DOHH2 (cell line): ENCODE results near the gene CDC42BPA.

Source experiments
- H3F3A ChIP-seq: fragments of 200-600 bp; sonication (generic), shearing (Covaris generic); 2 replicates; pipeline ENCODE4 v1.6.0; 2016; ENCODE audit warnings: antibody characterized with exemption, mild to moderate bottlenecking; ENCODE audit not compliant: control insufficient read depth, insufficient read depth
- H3K27ac ChIP-seq: fragments of 200-600 bp; sonication (generic); 2 replicates; pipeline ENCODE4 v1.5.1; 2014; ENCODE audit warnings: low read depth, mild to moderate bottlenecking, low read length, moderate library complexity
- H3K27me3 ChIP-seq: fragments of 200-600 bp; sonication (generic); 2 replicates; pipeline ENCODE4 v1.6.1; 2014; ENCODE audit warnings: mild to moderate bottlenecking, low read length, mixed read lengths; ENCODE audit not compliant: control insufficient read depth
- H3K36me3 ChIP-seq: fragments of 200-600 bp; sonication (generic); 2 replicates; pipeline ENCODE4 v1.6.1; 2014; ENCODE audit warnings: mild to moderate bottlenecking, low read length, moderate library complexity, mixed read lengths; ENCODE audit not compliant: control insufficient read depth
- H3K4me1 ChIP-seq: fragments of 200-600 bp; sonication (generic); 2 replicates; pipeline ENCODE4 v1.6.1; 2014; ENCODE audit warnings: mild to moderate bottlenecking, low read length, mixed read lengths; ENCODE audit not compliant: control insufficient read depth
- H3K4me2 ChIP-seq: fragments of 200-600 bp; sonication (generic); 2 replicates; pipeline ENCODE4 v1.6.0; 2014; ENCODE audit warnings: mild to moderate bottlenecking, low read length, moderate library complexity
- H3K4me3 ChIP-seq: fragments of 200-600 bp; sonication (generic); 2 replicates; pipeline ENCODE4 v1.5.1; 2014; ENCODE audit warnings: mild to moderate bottlenecking, low read length, mixed read lengths
- H3K79me2 ChIP-seq: fragments of 200-600 bp; sonication (generic); 2 replicates; pipeline ENCODE4 v1.6.1; 2014; ENCODE audit warnings: mild to moderate bottlenecking, low read length, mixed read lengths; ENCODE audit not compliant: control insufficient read depth
- H3K9me2 ChIP-seq: fragments of 200-600 bp; sonication (generic); replicated peaks from 2 replicates; pipeline ENCODE4 v1.6.1; 2014; ENCODE audit warnings: mild to moderate bottlenecking, low read length, mixed read lengths; ENCODE audit not compliant: control insufficient read depth
- H3K9me3 ChIP-seq: fragments of 200-600 bp; sonication (generic); 2 replicates; pipeline ENCODE4 v1.6.1; 2014; ENCODE audit warnings: antibody characterized with exemption, low read length, mixed read lengths; ENCODE audit not compliant: control insufficient read depth, insufficient read depth
- H4K20me1 ChIP-seq: fragments of 200-600 bp; sonication (generic); 2 replicates; pipeline ENCODE4 v1.6.0; 2014; ENCODE audit warnings: low read depth, mild to moderate bottlenecking, antibody characterized with exemption, low read length, moderate library complexity; ENCODE audit not compliant: control insufficient read depth, insufficient read depth
- EZH2phosphoT487 ChIP-seq: fragments of 200-600 bp; sonication (generic); IDR thresholded peaks from 2 replicates; pipeline ENCODE4 v1.6.1; 2017; ENCODE audit warnings: borderline replicate concordance, mild to moderate bottlenecking, antibody characterized with exemption, low read length, moderate library complexity, mixed read lengths
- TF ChIP-seq, protein P1 (sequence below): fragments of 200-600 bp; sonication (generic); IDR thresholded peaks from one replicate; pipeline ENCODE4 v1.5.1; 2014; ENCODE audit warnings: antibody characterized with exemption, mild to moderate bottlenecking, low read depth, low read length; ENCODE audit not compliant: poor library complexity, severe bottlenecking

The CDC42BPA gene

DNA sequence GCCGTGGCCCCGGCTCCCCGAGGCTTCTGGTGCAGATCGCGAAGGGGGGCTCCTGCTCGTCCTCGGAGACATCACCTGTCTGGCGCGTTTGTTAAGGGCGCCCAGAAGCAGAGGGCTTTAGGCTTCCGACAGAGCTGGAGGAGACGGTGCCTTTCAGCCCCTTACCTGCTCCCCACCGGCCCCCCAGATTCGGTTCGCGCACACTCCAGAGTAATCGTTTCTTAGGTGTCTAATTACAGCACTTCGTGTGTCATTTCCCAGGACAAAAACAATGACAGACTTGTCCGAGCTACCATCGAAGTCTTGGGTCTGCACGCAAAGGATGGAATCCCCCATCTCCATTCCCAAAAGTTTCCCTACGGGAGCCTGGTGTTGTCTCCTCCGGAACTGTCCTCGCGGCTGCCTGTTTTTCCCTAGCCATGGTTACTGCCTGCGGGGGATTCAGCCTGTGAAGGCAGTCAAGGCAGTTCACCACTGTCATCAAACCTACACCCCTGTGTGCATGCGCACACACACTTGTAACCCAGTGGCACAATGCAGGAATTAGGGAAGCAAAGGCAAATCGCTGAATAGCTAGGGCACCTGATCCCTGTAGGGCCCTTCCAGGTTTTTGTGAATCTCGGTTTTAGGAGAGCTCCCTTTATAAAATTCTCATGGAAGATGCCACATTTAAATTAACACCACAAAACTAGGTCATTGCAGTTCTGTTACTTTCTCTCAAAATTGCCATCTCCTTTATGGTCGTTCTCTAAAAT lies 738 bp upstream of the CDC42BPA start:
- no peaks in the 10 kb centered on the region for H4K20me1 ChIP-seq
- no peaks in the 10 kb centered on the region for H3K36me3 ChIP-seq
- no peaks in the 10 kb centered on the region for H3K79me2 ChIP-seq
- H3K27ac ChIP-seq: no peak overlapping the region
- no peaks in the 10 kb centered on the region for H3F3A ChIP-seq
- H3K4me2 ChIP-seq: no peak overlapping the region
- TF ChIP-seq, protein P1, sequence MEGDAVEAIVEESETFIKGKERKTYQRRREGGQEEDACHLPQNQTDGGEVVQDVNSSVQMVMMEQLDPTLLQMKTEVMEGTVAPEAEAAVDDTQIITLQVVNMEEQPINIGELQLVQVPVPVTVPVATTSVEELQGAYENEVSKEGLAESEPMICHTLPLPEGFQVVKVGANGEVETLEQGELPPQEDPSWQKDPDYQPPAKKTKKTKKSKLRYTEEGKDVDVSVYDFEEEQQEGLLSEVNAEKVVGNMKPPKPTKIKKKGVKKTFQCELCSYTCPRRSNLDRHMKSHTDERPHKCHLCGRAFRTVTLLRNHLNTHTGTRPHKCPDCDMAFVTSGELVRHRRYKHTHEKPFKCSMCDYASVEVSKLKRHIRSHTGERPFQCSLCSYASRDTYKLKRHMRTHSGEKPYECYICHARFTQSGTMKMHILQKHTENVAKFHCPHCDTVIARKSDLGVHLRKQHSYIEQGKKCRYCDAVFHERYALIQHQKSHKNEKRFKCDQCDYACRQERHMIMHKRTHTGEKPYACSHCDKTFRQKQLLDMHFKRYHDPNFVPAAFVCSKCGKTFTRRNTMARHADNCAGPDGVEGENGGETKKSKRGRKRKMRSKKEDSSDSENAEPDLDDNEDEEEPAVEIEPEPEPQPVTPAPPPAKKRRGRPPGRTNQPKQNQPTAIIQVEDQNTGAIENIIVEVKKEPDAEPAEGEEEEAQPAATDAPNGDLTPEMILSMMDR: no peak
- no peak for TF ChIP-seq EZH2phosphoT487
- no peaks in the 10 kb centered on the region for H3K9me3 ChIP-seq
- H3K9me2 ChIP-seq: no peaks in the 10 kb centered on the region
- no peaks in the 10 kb centered on the region for H3K4me1 ChIP-seq
- peaks cover 5% of the 10 kb centered on the region; the same call in 1 of the 2 replicates for H3K27me3 ChIP-seq
- no peak overlapping the region for H3K4me3 ChIP-seq

DNA sequence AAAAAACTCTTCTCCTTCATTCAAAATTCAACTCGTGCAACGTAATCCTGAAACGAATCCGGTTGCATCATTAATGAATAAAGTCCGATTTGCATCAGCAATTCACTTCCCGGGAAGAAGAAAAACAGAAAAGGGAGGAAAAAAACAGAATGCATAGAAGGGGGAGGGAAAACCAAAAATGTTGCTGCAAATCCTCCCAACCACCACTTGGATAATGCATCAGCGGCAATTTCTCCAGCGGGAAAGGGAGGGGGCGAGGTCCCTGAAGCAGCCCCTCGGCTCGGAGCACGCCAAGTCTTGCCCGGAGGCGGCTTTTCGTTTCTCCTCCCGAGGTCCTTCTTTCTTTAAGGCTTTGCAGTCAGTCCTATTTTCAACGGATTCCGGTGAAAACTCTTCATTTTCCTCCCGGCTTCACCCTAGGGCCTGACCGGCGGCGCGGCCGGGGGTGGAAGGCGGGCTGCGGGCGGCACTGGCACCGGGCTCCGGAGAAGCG lies 723 bp downstream of the CDC42BPA start:
- TF ChIP-seq, protein P1: no peak
- TF ChIP-seq EZH2phosphoT487: peak; percentile 53; the same call in 1 of the 2 replicates
- Histone ChIP-seq H3K27ac (no peak overlapping the region), H4K20me1 (no peaks in the 10 kb centered on the region), H3K9me2 (no peaks in the 10 kb centered on the region), H3F3A (no peaks in the 10 kb centered on the region), H3K4me3 (no peak overlapping the region), H3K4me1 (no peaks in the 10 kb centered on the region), H3K36me3 (no peaks in the 10 kb centered on the region), H3K27me3 (peaks cover 5% of the 10 kb centered on the region; the same call in 1 of the 2 replicates), H3K79me2 (no peaks in the 10 kb centered on the region), H3K9me3 (no peaks in the 10 kb centered on the region), H3K4me2 (no peak overlapping the region)

DNA sequence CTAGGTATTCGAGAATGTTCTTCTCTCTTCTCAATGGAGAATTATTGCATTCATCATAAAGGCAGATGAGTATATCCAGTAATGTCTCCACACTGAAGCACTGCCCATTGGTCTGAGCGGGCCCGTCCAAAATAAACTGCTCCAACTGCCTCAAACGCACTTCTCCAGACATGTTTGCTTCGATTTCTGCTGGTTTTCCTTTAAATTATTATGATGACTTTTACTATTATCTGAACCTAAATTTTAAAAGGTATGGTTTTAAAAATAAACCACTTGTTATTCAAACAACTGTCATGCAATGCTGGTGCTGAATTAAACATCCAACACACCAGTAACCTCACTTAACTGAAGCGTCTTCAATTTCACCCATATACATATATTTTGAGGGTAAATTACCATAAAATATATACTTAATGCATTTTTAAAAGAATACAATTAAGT lies 1.3 kb downstream of the CDC42BPA start:
- H3K9me3 ChIP-seq: no peaks in the 10 kb centered on the region
- H3K4me2 ChIP-seq: no peak overlapping the region
- TF ChIP-seq, protein P1: no peak
- TF ChIP-seq EZH2phosphoT487: no peak
- no peak overlapping the region for H3K27ac ChIP-seq
- no peaks in the 10 kb centered on the region for H4K20me1 ChIP-seq
- no peaks in the 10 kb centered on the region for H3K4me1 ChIP-seq
- H3K79me2 ChIP-seq: no peaks in the 10 kb centered on the region
- H3K4me3 ChIP-seq: no peak overlapping the region
- peaks cover 5% of the 10 kb centered on the region; the same call in 1 of the 2 replicates for H3K27me3 ChIP-seq
- no peaks in the 10 kb centered on the region for H3F3A ChIP-seq
- no peaks in the 10 kb centered on the region for H3K9me2 ChIP-seq
- no peaks in the 10 kb centered on the region for H3K36me3 ChIP-seq
